GM21515 (cell line): ENCODE results near the gene ARL6.

Experiments used
- ATAC-seq: cut with Tn5 transposase; IDR thresholded peaks from one replicate; pipeline ENCODE4 v1.9.1; 2021; ENCODE audit not compliant: unreplicated experiment

ARL6 gene

GRCh38 chr3:97764407-97765238 is at the start of gene ARL6:
Gene ARL6, plus strand, starts transcription at chr3:97764758. Its CDS starts 3,350 bp downstream, at chr3:97768108.
- ATAC-seq, result peak; percentile 97

GRCh38 chr3:97719156-97719821 is 45.3 kb upstream of the ARL6 start:
- peak; percentile 93 for ATAC-seq

- ATAC-seq, result no peak
Observed at GRCh38 chr3:97720417-97720816, 44.1 kb upstream of the ARL6 start.

GRCh38 chr3:97721446-97721845 is 43.1 kb upstream of the ARL6 start:
- ATAC-seq, result no peak

GRCh38 chr3:97736928-97737327 is 27.6 kb upstream of the ARL6 start:
- ATAC-seq, result no peak

GRCh38 chr3:97738761-97739160 is 25.8 kb upstream of the ARL6 start:
- ATAC-seq, result no peak

- no peak for ATAC-seq
Observed at GRCh38 chr3:97742036-97742435, 22.5 kb upstream of the ARL6 start.

GRCh38 chr3:97744289-97744688 is 20.3 kb upstream of the ARL6 start:
- ATAC-seq, result no peak

- peak; percentile 45 for ATAC-seq
Observed at GRCh38 chr3:97763586-97764406, 762 bp upstream of the ARL6 start.

GRCh38 chr3:97765336-97765735 is 778 bp downstream of the ARL6 start:
- no peak for ATAC-seq

GRCh38 chr3:97772926-97773325 is 8.4 kb downstream of the ARL6 start:
- no peak for ATAC-seq

GRCh38 chr3:97778152-97778551 is 13.6 kb downstream of the ARL6 start:
- ATAC-seq, result no peak

GRCh38 chr3:97793420-97794019 is 29.0 kb downstream of the ARL6 start:
- ATAC-seq, result peak; percentile 79

- ATAC-seq, result no peak
Observed at GRCh38 chr3:97795951-97796350, 31.4 kb downstream of the ARL6 start.

- ATAC-seq, result no peak
Observed at GRCh38 chr3:97804471-97804870, 39.9 kb downstream of the ARL6 start.

- no peak for ATAC-seq
Observed at GRCh38 chr3:97810779-97811390, 46.3 kb downstream of the ARL6 start.

- ATAC-seq, result peak; percentile 51
Observed at GRCh38 chr3:97815149-97815917, 50.8 kb downstream of the ARL6 start.

- ATAC-seq, result no peak
Observed at GRCh38 chr3:97816811-97817210, 52.3 kb downstream of the ARL6 start.

GRCh38 chr3:97817965-97818364 is 53.4 kb downstream of the ARL6 start:
- no peak for ATAC-seq

GRCh38 chr3:97820780-97821179 is 56.2 kb downstream of the ARL6 start:
- ATAC-seq, result no peak
